ENCODE measurements around the gene TINAGL1.

The TINAGL1 gene

GRCh38 chr1:31617218-31617915 lies 41.1 kb downstream of the TINAGL1 start, which contains the start of gene HCRTR1:
TSS of gene HCRTR1 (plus strand) at chr1:31617689. CDS start at chr1:31619193, 1,504 bp downstream.
- DNase-seq (ENCODE audit: insufficient read length, low spot score) (no peak), FAIRE-seq (no peak)
- TF ChIP-seq POLR2AphosphoS5 (IDR thresholded peaks at IDR 0.05; ENCODE audit: low read depth, low read length), result no peak
- no peak for TF ChIP-seq POLR2A (IDR thresholded peaks at IDR 0.05; ENCODE audit: low read depth, low read length)
- TF ChIP-seq PAX5 (IDR thresholded peaks at IDR 0.05; ENCODE audit: insufficient read depth, low read length, severe bottlenecking), result no peak
- no peak for TF ChIP-seq SPI1 (IDR thresholded peaks at IDR 0.05; ENCODE audit: low read depth, low read length)

GRCh38 chr1:31617916-31618746 lies 41.8 kb downstream of the TINAGL1 start:
- peak; percentile 77 for DNase-seq (ENCODE audit: insufficient read length, low spot score)
- no peak for FAIRE-seq
- TF ChIP-seq PAX5 (IDR thresholded peaks at IDR 0.05; ENCODE audit: insufficient read depth, low read length, severe bottlenecking) (no peak), TAF1 (IDR thresholded peaks at IDR 0.05; ENCODE audit: low read depth, low read length) (no peak), SPI1 (IDR thresholded peaks at IDR 0.05; ENCODE audit: low read depth, low read length) (no peak), POLR2A (IDR thresholded peaks at IDR 0.05; ENCODE audit: low read depth, low read length) (no peak), POLR2AphosphoS5 (IDR thresholded peaks at IDR 0.05; ENCODE audit: low read depth, low read length) (no peak), POU2F2 (IDR thresholded peaks at IDR 0.05; ENCODE audit: low read depth, low read length) (no peak)

GRCh38 chr1:31618916-31619846 lies 42.9 kb downstream of the TINAGL1 start:
- TF ChIP-seq TAF1 (IDR thresholded peaks at IDR 0.05; ENCODE audit: low read depth, low read length), result no peak
- no peak for TF ChIP-seq POU2F2 (IDR thresholded peaks at IDR 0.05; ENCODE audit: low read depth, low read length)
- no peak for TF ChIP-seq SPI1 (IDR thresholded peaks at IDR 0.05; ENCODE audit: low read depth, low read length)
- no peak for TF ChIP-seq POLR2AphosphoS5 (IDR thresholded peaks at IDR 0.05; ENCODE audit: low read depth, low read length)
- no peak for TF ChIP-seq PAX5 (IDR thresholded peaks at IDR 0.05; ENCODE audit: insufficient read depth, low read length, severe bottlenecking)
- TF ChIP-seq POLR2A (IDR thresholded peaks at IDR 0.05; ENCODE audit: low read depth, low read length), result no peak
- DNase-seq (ENCODE audit: insufficient read length, low spot score), result no peak
- FAIRE-seq, result peak; percentile 88

- peak; percentile 13 for FAIRE-seq
- no peak for DNase-seq (ENCODE audit: insufficient read length, low spot score)
- no peak for TF ChIP-seq SPI1 (IDR thresholded peaks at IDR 0.05; ENCODE audit: low read depth, low read length)
- TF ChIP-seq PAX5 (IDR thresholded peaks at IDR 0.05; ENCODE audit: insufficient read depth, low read length, severe bottlenecking), result no peak
- no peak for TF ChIP-seq POLR2AphosphoS5 (IDR thresholded peaks at IDR 0.05; ENCODE audit: low read depth, low read length)
- no peak for TF ChIP-seq POU2F2 (IDR thresholded peaks at IDR 0.05; ENCODE audit: low read depth, low read length)
- TF ChIP-seq POLR2A (IDR thresholded peaks at IDR 0.05; ENCODE audit: low read depth, low read length), result no peak
- no peak for TF ChIP-seq TAF1 (IDR thresholded peaks at IDR 0.05; ENCODE audit: low read depth, low read length)
Observed at GRCh38 chr1:31620631-31621497, 44.5 kb downstream of the TINAGL1 start.

- no peak for TF ChIP-seq SPI1 (IDR thresholded peaks at IDR 0.05; ENCODE audit: low read depth, low read length)
- no peak for TF ChIP-seq POLR2A (IDR thresholded peaks at IDR 0.05; ENCODE audit: low read depth, low read length)
- TF ChIP-seq POU2F2 (IDR thresholded peaks at IDR 0.05; ENCODE audit: low read depth, low read length), result no peak
- FAIRE-seq, result no peak
- DNase-seq (ENCODE audit: insufficient read length, low spot score), result no peak
Observed at GRCh38 chr1:31621498-31621820, 45.1 kb downstream of the TINAGL1 start.

GRCh38 chr1:31621847-31622730 lies 45.8 kb downstream of the TINAGL1 start:
- TF ChIP-seq PAX5 (IDR thresholded peaks at IDR 0.05; ENCODE audit: insufficient read depth, low read length, severe bottlenecking) (no peak), POU2F2 (IDR thresholded peaks at IDR 0.05; ENCODE audit: low read depth, low read length) (no peak)
- DNase-seq (ENCODE audit: insufficient read length, low spot score) (no peak), FAIRE-seq (no peak)

GRCh38 chr1:31623365-31623764 lies 47.0 kb downstream of the TINAGL1 start:
- FAIRE-seq, result no peak
- TF ChIP-seq SPI1 (IDR thresholded peaks at IDR 0.05; ENCODE audit: low read depth, low read length) (no peak), PAX5 (IDR thresholded peaks at IDR 0.05; ENCODE audit: insufficient read depth, low read length, severe bottlenecking) (no peak), POLR2A (IDR thresholded peaks at IDR 0.05; ENCODE audit: low read depth, low read length) (no peak), POLR2AphosphoS5 (IDR thresholded peaks at IDR 0.05; ENCODE audit: low read depth, low read length) (no peak), POU2F2 (IDR thresholded peaks at IDR 0.05; ENCODE audit: low read depth, low read length) (no peak), TAF1 (IDR thresholded peaks at IDR 0.05; ENCODE audit: low read depth, low read length) (no peak)
- DNase-seq (ENCODE audit: insufficient read length, low spot score), result no peak

- FAIRE-seq (peak; percentile 50), DNase-seq (ENCODE audit: insufficient read length, low spot score) (no peak)
- no peak for TF ChIP-seq TAF1 (IDR thresholded peaks at IDR 0.05; ENCODE audit: low read depth, low read length)
- TF ChIP-seq POU2F2 (IDR thresholded peaks at IDR 0.05; ENCODE audit: low read depth, low read length), result no peak
- no peak; the same call in 1 of the 2 replicates for TF ChIP-seq SPI1 (IDR thresholded peaks at IDR 0.05; ENCODE audit: low read depth, low read length)
- no peak for TF ChIP-seq PAX5 (IDR thresholded peaks at IDR 0.05; ENCODE audit: insufficient read depth, low read length, severe bottlenecking)
Observed at GRCh38 chr1:31624309-31624708, 48.0 kb downstream of the TINAGL1 start.
